T1000 (cell line): ENCODE data around the gene SLAMF9.

Experiments used
- DNase-seq: peaks from one replicate; lab custom pipeline; 2025; ENCODE audit warnings: mixed read lengths; lab: John Stamatoyannopoulos, UW

The SLAMF9 gene

GRCh38 chr1:159953536-159954515, at the start of gene SLAMF9:
SLAMF9 (minus strand) TSS chr1:159954237; CDS start chr1:159954137, 100 bp downstream.
- DNase-seq = no peak

GRCh38 chr1:160001440-160001839, 47.4 kb upstream of the SLAMF9 start:
- DNase-seq = no peak

DNA sequence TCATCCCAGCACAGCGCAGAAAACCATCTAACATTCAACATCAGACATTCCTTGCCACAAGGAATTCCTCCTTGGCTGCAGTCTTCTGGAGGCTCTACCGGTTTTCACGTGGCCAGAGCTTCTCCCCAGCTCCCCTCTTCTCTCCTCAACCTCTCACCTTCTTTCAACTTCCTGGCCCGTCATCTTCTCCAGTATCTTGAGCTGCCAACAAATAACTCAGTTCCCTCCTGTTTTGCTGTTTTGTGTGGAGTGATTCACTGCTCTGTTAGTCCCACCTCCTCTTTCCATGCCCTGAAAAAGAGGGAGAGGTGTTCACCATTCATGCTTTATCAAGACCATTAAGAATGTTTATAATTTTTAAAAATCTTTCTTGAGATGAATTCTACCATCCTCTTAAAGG, 45.2 kb upstream of the SLAMF9 start:
- DNase-seq = no peak

- no peak for DNase-seq
Measured at GRCh38 chr1:159996653-159997052, 42.6 kb upstream of the SLAMF9 start.

DNA sequence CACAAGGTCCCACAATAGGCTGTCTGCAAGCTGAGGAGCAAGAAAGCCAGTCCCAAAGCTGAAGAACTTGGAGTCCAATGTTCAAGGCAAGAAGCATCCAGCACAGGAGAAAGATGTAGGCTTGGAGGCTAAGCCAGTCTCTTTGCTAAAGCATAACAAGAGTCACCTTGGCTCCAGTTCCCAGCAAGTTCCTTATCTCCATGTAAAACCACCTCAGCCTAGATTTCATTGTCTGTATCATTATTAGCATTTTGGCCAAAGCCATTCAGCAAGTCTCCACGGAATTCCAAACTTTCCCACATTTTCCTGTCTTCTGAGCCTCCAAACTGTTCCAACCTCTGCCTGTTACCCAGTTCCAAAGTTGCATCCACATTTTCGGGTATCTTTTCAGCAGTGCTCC, 40.9 kb upstream of the SLAMF9 start:
- no peak for DNase-seq

DNA sequence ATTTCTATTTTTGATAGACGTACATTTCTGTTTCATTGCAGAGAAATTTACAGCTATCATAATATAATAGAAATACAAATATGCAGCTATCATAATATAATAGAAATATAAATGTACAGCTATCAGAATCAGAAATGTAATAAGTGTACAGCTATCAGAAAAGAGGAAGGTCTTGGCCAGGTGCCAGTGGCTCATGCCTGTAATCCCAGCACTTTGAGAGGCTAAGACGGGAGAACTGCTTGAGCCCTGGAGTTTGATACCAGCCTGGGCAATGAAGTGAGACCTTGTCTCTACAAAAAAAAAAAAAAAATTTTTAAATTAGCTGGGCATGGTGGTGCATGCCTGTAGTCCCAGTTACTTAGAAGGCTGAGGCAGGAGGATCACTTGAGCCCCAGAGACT, 39.9 kb upstream of the SLAMF9 start:
- no peak for DNase-seq

GRCh38 chr1:159992161-159992560, 38.1 kb upstream of the SLAMF9 start:
- DNase-seq = no peak

DNA sequence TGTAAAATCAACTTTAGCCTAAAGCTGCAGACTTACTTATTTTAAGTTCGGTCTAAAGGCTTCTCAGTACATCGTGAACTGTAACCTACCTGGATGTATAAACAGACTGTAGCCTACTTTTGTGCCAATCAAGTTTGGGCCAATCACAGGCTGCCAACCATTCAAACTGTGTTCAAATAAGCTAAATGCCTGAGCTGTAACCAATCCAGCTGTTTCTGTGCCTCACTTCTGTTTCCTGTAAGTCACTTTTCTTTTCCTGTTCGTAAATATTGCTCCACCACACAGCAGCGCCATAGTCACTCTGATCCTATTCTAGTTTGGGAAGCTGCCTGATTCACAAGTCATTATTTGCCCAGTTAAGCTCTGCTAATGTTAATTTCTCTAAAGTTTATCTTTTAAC, 37.5 kb upstream of the SLAMF9 start:
- DNase-seq = no peak

GRCh38 chr1:159990005-159990404, 36.0 kb upstream of the SLAMF9 start:
- DNase-seq = no peak

- no peak for DNase-seq
Measured at GRCh38 chr1:159989581-159989980, 35.5 kb upstream of the SLAMF9 start.

DNA sequence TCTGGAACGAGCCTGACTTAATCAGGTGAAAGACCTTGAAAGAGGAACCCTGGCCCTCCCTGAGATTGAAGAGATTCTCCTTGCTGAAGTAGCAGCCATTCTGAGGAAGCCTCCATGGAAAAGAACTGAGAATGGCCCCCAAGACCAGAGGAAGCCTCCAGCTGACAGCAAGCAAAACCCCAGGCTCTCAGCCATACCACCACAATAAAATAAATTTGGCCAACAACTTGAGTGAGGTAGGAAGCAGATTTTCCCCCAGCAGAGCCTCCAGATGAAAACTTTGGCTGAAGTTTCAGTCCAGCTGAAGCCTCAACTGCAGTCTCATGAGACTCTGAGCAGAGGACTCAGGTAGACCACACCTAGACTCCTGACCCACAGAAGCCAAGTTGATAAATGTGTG, 34.0 kb upstream of the SLAMF9 start:
- DNase-seq = no peak

- DNase-seq = no peak
Measured at GRCh38 chr1:159987186-159987585, 33.1 kb upstream of the SLAMF9 start.

GRCh38 chr1:159986531-159986930, 32.5 kb upstream of the SLAMF9 start:
- no peak for DNase-seq

- no peak for DNase-seq
Measured at GRCh38 chr1:159986093-159986492, 32.1 kb upstream of the SLAMF9 start.

- DNase-seq = no peak
Measured at GRCh38 chr1:159985473-159985872, 31.4 kb upstream of the SLAMF9 start.

- DNase-seq = no peak
Measured at GRCh38 chr1:159983681-159984080, 29.6 kb upstream of the SLAMF9 start.

DNA sequence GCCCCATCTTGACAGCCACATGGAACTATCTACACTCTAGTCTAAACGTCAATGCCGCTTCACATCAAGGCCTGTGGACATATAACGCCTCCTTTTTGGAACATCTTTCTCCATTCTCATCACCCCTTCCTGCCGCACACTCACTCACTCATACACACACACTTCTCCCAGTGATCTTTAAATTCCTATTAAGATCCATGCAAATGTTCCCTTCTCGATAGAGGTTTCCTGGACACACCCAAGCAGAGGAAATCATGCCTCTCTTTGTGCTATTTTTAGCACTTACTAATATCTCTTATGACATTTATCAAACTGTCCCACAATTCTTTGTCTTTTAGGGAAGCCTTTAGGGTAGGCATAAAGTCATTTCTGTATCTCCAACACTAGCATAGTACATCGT, 28.2 kb upstream of the SLAMF9 start:
- DNase-seq = no peak

GRCh38 chr1:159981351-159982055, 27.5 kb upstream of the SLAMF9 start:
- DNase-seq = no peak

GRCh38 chr1:159980786-159981185, 26.7 kb upstream of the SLAMF9 start:
- no peak for DNase-seq

DNA sequence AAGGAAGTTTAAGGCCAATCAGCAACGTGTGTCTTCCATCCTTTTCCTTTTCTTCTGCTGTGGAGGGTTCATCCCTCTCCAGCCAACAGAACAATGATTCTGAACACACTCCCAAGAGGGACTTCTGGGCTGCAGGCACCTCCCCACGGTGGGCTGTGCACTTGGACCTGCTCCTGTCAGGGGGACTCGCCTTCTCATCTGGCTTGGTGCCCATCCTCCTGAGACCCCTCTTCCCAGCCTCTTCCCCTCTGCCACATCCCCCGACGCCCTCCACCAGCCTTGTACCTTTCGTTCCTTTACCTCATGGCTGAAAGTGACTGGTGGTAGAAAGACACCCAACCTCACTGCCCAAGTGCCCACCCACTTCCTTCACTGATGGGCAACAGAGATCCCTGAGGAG, 26.0 kb upstream of the SLAMF9 start:
- no peak for DNase-seq

DNA sequence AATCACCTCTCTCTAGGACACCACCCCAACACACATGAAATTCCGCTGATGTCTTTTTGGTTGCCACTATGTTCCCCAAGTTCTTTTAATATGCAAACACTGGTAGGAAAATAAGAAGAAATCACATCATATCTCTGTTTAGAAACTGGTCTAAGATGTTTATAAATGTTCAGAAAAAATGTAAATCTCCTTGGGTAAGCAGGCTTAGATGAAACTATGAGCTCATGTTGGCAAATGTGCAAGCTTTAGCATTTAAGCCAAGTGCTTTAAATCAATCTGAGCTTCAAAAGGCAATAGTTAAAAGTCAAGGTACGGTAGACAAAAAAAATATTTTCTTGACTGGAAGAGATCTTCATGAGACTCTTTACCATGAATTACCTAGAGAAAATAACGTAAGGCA, 25.2 kb upstream of the SLAMF9 start:
- DNase-seq = no peak

DNA sequence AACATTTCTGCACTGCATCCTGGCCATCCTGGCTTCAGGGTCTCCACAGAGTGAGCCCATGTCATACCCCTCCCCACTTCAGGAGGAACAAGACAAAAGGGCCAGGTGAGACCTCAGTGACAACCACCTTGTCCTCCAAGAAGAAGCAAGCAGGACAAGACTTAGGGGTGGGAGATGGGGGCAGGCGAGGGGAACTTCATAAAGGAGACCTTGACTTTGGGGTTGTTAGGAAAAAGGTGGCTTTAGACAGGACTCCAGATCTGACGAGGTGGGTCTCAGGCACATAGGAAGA, 24.0 kb upstream of the SLAMF9 start:
- no peak for DNase-seq

DNA sequence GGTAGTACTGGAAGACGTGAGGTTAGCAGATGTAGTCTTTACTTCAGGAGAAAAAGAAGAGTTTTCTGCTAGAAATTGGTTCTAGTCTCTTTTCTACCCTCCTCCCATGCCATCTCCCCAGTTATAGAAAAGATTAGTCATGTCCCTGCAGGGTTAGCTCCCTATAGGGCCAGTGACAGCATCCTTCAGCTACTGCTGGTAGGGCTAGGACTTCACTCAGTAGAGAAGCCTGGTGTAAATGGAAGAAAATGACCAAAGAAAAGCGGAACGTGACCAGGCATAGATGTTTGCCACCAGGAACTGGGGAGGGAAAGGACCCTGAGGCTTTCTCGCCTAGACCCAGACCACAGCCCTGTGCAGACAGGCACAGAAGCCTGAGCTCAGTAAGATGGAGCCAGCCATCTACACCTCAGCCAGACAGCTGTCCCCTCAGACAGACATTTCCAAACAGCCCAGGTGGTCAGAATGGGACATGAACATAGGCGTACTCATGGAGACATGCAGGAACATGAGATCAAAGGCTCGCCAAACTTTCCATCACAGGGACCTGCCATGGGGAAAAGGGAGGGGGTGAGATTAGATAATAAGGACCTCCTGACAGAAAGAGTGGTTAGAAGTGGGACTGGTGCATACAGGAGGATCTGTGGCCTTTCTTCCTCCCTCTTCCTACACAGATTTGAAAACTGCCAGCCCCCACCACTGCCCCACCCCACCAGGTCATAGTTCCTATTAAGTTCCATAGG, 23.5 kb upstream of the SLAMF9 start:
- no peak for DNase-seq
